NCI-H1930 (cell line): ENCODE data around the gene DLG1.

Source experiments
- DNase-seq, 2 experiments: peaks; one replicate each; lab custom pipeline; 2025; lab: John Stamatoyannopoulos, UW

DLG1 gene

GRCh38 chr3:197317250-197317963 is 19.0 kb upstream of the DLG1 start:
- no peak for DNase-seq

GRCh38 chr3:197312431-197312830 is 14.0 kb upstream of the DLG1 start:
- DNase-seq: no peak

- DNase-seq: no peak
Observed at GRCh38 chr3:197311591-197311990, 13.2 kb upstream of the DLG1 start.

- DNase-seq: no peak
Observed at GRCh38 chr3:197309528-197310361, 11.3 kb upstream of the DLG1 start.

GRCh38 chr3:197308591-197308990 is 10.2 kb upstream of the DLG1 start:
- DNase-seq: no peak

- DNase-seq: no peak
Observed at GRCh38 chr3:197306374-197307086, 8.1 kb upstream of the DLG1 start.

GRCh38 chr3:197305854-197306253 is 7.4 kb upstream of the DLG1 start:
- DNase-seq: no peak

GRCh38 chr3:197303452-197303851 is 5.0 kb upstream of the DLG1 start:
- DNase-seq: no peak

- no peak for DNase-seq
Observed at GRCh38 chr3:197302696-197303341, 4.4 kb upstream of the DLG1 start.

GRCh38 chr3:197302033-197302432 is 3.6 kb upstream of the DLG1 start:
- DNase-seq: no peak

GRCh38 chr3:197300361-197300760 is 1.9 kb upstream of the DLG1 start:
- DNase-seq: no peak

GRCh38 chr3:197298945-197299854 is 788 bp upstream of the DLG1 start:
- peak in 1 of 2 experiments; percentile 37 for DNase-seq

- DNase-seq: peak; percentile 83 to 86
Observed at GRCh38 chr3:197297476-197298340, 704 bp downstream of the DLG1 start.

GRCh38 chr3:197297002-197297401 is 1.4 kb downstream of the DLG1 start:
- DNase-seq: no peak

GRCh38 chr3:197296545-197296944 is 1.9 kb downstream of the DLG1 start:
- no peak for DNase-seq

- DNase-seq: no peak
Observed at GRCh38 chr3:197295871-197296270, 2.5 kb downstream of the DLG1 start.

- no peak for DNase-seq
Observed at GRCh38 chr3:197293605-197294237, 4.7 kb downstream of the DLG1 start.

GRCh38 chr3:197292648-197293047 is 5.8 kb downstream of the DLG1 start:
- DNase-seq: no peak

GRCh38 chr3:197292083-197292646 is 6.2 kb downstream of the DLG1 start:
- DNase-seq: no peak
